Measurements from ENCODE around the gene CRYAA.

The CRYAA gene

GRCh38 chr21:43188592-43189210 is 19.9 kb downstream of the CRYAA start:
- H3K4me1 ChIP-seq (ENCODE audit: low read length): no peaks in the 10 kb centered on the region
- H3K27ac ChIP-seq (ENCODE audit: low read length): no peak overlapping the region

GRCh38 chr21:43189936-43190335 is 21.1 kb downstream of the CRYAA start:
- no peak overlapping the region for H3K9ac ChIP-seq (ENCODE audit: low read length)
- no peak for DNase-seq
- no peak overlapping the region for H2AFZ ChIP-seq (ENCODE audit: low read length)
- H3K9me2 ChIP-seq (replicated peaks; ENCODE audit: insufficient read depth, low read length): no peaks in the 10 kb centered on the region
- H3K4me1 ChIP-seq (ENCODE audit: low read length): no peaks in the 10 kb centered on the region
- H3K9me3 ChIP-seq (replicated peaks; ENCODE audit: insufficient read depth, low read length): no peaks in the 10 kb centered on the region
- H3K27me3 ChIP-seq (replicated peaks; ENCODE audit: insufficient read depth, low read length): peaks cover 16% of the 10 kb centered on the region
- H3K36me3 ChIP-seq (replicated peaks; ENCODE audit: insufficient read depth, low read length): no peaks in the 10 kb centered on the region
- no peak overlapping the region for H3K4me3 ChIP-seq (ENCODE audit: low read length)
- no peaks in the 10 kb centered on the region for H4K20me1 ChIP-seq (ENCODE audit: insufficient read depth, low read length)
- H3K4me2 ChIP-seq (ENCODE audit: low read depth, low read length): no peak overlapping the region
- no peaks in the 10 kb centered on the region for H3F3A ChIP-seq (ENCODE audit: insufficient read depth, low read length)
- no peaks in the 10 kb centered on the region for H3K79me2 ChIP-seq (ENCODE audit: low read length)
- H3K27ac ChIP-seq (ENCODE audit: low read length): no peak overlapping the region
- no peak for TF ChIP-seq CTCF (IDR thresholded peaks at IDR 0.05; ENCODE audit: low read length)
- no peak for TF ChIP-seq EZH2phosphoT487 (IDR thresholded peaks at IDR 0.05; ENCODE audit: low read length)
- TF ChIP-seq EZH2 (optimal IDR thresholded peaks at IDR 0.05; ENCODE audit: low read depth, low read length): no peak

More at GRCh38 chr21:43188592-43189210, 19.9 kb downstream of the CRYAA start:
- no peak overlapping the region for H3K4me3 ChIP-seq (ENCODE audit: low read length)
- H3F3A ChIP-seq (ENCODE audit: insufficient read depth, low read length): no peaks in the 10 kb centered on the region
- H4K20me1 ChIP-seq (ENCODE audit: insufficient read depth, low read length): no peaks in the 10 kb centered on the region
- no peak overlapping the region for H2AFZ ChIP-seq (ENCODE audit: low read length)
- TF ChIP-seq EZH2 (optimal IDR thresholded peaks at IDR 0.05; ENCODE audit: low read depth, low read length) (no peak), EZH2phosphoT487 (IDR thresholded peaks at IDR 0.05; ENCODE audit: low read length) (no peak), CTCF (IDR thresholded peaks at IDR 0.05; ENCODE audit: low read length) (no peak)
- peaks cover 16% of the 10 kb centered on the region for H3K27me3 ChIP-seq (replicated peaks; ENCODE audit: insufficient read depth, low read length)
- H3K9ac ChIP-seq (ENCODE audit: low read length): no peak overlapping the region
- H3K9me2 ChIP-seq (replicated peaks; ENCODE audit: insufficient read depth, low read length): no peaks in the 10 kb centered on the region
- no peaks in the 10 kb centered on the region for H3K79me2 ChIP-seq (ENCODE audit: low read length)
- H3K9me3 ChIP-seq (replicated peaks; ENCODE audit: insufficient read depth, low read length): no peaks in the 10 kb centered on the region
- H3K4me2 ChIP-seq (ENCODE audit: low read depth, low read length): no peak overlapping the region
- no peaks in the 10 kb centered on the region for H3K36me3 ChIP-seq (replicated peaks; ENCODE audit: insufficient read depth, low read length)
- DNase-seq: no peak

GRCh38 chr21:43190544-43190943 is 21.7 kb downstream of the CRYAA start:
- H3K36me3 ChIP-seq (replicated peaks; ENCODE audit: insufficient read depth, low read length): no peaks in the 10 kb centered on the region
- no peaks in the 10 kb centered on the region for H3K79me2 ChIP-seq (ENCODE audit: low read length)
- no peak for DNase-seq
- no peaks in the 10 kb centered on the region for H3K9me3 ChIP-seq (replicated peaks; ENCODE audit: insufficient read depth, low read length)
- no peak overlapping the region for H3K9ac ChIP-seq (ENCODE audit: low read length)
- H2AFZ ChIP-seq (ENCODE audit: low read length): no peak overlapping the region
- peaks cover 16% of the 10 kb centered on the region for H3K27me3 ChIP-seq (replicated peaks; ENCODE audit: insufficient read depth, low read length)
- no peak overlapping the region for H3K4me3 ChIP-seq (ENCODE audit: low read length)
- TF ChIP-seq CTCF (IDR thresholded peaks at IDR 0.05; ENCODE audit: low read length): no peak
- no peak for TF ChIP-seq EZH2 (optimal IDR thresholded peaks at IDR 0.05; ENCODE audit: low read depth, low read length)
- no peak for TF ChIP-seq EZH2phosphoT487 (IDR thresholded peaks at IDR 0.05; ENCODE audit: low read length)
- H3K9me2 ChIP-seq (replicated peaks; ENCODE audit: insufficient read depth, low read length): no peaks in the 10 kb centered on the region
- H4K20me1 ChIP-seq (ENCODE audit: insufficient read depth, low read length): no peaks in the 10 kb centered on the region
- H3K27ac ChIP-seq (ENCODE audit: low read length): no peak overlapping the region
- H3F3A ChIP-seq (ENCODE audit: insufficient read depth, low read length): no peaks in the 10 kb centered on the region
- no peaks in the 10 kb centered on the region for H3K4me1 ChIP-seq (ENCODE audit: low read length)
- no peak overlapping the region for H3K4me2 ChIP-seq (ENCODE audit: low read depth, low read length)
